Stimulated activated CD8-positive, alpha-beta memory T cell treated with anti-CD3 and anti-CD28 coated beads, Interleukin-4, amount 100 ng/mL, for 24 hours (primary cell): ENCODE data around the gene YIF1A.
A peak's percentile ranks its signal among the peaks of the same experiment; 100 is the strongest.
"Not testable (repeated sequence)": the region's sequence is repeated elsewhere in the genome, so short reads cannot be mapped to it uniquely, and the experiment has no call there.

Source experiments
- DNase-seq: peaks from one replicate; pipeline ENCODE4 v3.0.0-alpha.2; 2020; ENCODE audit warnings: low read depth

Gene YIF1A

DNA sequence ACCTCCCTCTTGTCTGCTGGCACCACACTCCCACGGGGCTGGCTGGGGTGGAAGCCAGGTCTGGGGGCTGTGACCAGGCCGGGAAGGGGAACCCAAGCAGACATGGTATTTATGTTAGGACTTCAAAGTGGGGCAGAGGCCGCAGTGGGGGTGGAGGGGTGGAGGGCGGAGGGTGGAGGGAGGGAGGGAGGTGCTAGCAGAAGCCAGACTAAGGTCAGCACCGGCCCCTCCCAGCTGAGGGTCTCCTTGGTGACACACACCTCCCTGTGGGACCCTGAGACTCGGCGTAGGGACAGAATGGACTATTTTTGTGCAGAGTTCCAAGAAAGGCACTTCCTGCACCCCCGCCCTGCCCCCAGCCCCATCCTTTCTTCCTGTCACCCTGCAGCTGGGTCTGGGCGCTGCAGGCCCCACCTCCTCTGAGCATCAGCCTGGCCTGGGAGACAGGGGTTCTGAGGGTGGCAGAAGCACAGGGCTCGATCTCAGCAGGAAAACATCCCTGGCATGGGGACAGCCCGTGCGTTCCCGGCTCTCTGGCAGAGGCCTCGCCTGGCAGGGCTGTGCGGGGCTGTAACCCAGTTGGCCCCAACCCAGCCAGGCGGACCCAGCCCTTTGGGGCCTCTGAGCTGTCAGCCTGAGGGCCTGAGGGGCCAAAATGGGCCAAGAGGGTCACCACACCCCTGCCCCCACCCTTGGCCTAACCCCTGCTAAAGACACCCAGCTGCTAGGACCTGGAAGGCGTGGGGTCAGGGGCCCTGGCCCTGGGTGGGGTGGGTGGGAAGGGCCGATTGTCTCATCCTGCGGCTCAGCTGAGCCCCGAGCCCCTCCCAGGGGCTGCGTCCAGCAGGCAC is 37.5 kb upstream of the YIF1A start:
- no peak for DNase-seq

DNA sequence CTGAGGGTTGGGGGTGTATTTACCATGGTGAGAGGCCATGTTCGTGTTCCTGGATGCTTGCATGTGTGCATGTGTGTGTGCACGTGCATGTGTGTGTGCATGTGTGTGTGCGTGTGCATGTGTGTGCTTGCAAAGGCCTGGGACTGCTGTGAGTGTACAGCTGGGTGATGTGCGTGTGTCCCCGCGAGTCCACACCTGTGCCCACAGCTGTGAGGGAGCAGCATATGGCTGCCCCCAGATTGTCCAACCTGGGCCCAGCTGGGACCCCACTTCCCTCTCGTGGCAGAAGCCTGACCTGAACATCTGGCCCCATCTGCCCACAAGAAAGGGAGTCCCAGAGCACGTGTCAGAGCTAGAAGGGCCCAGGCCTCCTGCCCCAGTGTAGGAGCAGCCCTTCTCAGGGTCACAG is 36.3 kb upstream of the YIF1A start:
- DNase-seq = no peak

GRCh38 chr11:66324664-66325063 is 35.7 kb upstream of the YIF1A start:
- no peak for DNase-seq

GRCh38 chr11:66323684-66324083 is 34.7 kb upstream of the YIF1A start:
- no peak for DNase-seq

GRCh38 chr11:66322732-66323427 is 33.9 kb upstream of the YIF1A start:
- no peak for DNase-seq

DNA sequence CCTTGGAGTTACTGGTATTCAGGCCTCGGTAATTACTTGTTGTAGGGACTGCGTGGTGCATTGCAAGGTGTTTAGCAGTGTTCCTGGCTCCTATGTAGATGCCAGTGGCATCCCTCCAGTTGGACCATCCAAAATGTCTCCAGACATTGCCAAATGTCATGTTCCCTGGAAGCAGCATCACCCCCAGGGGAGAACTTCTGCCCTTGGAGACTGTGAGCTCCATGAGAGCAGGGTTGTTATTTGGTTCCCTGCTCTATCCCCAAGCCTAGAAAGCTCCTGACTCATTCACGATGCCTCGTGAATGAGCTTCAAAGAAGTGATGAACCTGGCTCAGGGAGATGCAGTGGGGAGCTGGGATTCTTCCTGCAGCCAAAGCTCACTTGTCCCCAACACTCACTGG is 32.7 kb upstream of the YIF1A start:
- DNase-seq = no peak

- not testable (repeated sequence) for DNase-seq
Measured at GRCh38 chr11:66320748-66321147, 31.8 kb upstream of the YIF1A start.

GRCh38 chr11:66320289-66320688 is 31.3 kb upstream of the YIF1A start:
- not testable (repeated sequence) for DNase-seq

DNA sequence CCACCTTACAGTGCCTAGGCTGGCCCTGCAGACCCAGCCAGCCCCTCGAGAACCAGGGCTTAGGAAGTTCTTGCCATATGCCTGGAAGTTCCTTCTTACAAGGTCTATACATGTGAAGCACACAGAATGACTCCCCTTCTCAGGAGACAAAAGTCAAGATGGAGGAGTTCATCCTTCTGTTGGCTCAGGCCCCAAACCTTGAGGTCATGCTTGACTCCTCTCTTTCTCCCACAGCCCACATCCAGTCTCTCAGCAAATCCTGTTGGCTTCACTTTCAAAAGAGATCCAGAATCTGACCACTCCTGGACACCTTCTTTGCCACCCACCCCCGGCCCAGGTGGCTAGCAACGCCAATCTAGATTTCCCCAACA is 29.6 kb upstream of the YIF1A start:
- DNase-seq = no peak

DNA sequence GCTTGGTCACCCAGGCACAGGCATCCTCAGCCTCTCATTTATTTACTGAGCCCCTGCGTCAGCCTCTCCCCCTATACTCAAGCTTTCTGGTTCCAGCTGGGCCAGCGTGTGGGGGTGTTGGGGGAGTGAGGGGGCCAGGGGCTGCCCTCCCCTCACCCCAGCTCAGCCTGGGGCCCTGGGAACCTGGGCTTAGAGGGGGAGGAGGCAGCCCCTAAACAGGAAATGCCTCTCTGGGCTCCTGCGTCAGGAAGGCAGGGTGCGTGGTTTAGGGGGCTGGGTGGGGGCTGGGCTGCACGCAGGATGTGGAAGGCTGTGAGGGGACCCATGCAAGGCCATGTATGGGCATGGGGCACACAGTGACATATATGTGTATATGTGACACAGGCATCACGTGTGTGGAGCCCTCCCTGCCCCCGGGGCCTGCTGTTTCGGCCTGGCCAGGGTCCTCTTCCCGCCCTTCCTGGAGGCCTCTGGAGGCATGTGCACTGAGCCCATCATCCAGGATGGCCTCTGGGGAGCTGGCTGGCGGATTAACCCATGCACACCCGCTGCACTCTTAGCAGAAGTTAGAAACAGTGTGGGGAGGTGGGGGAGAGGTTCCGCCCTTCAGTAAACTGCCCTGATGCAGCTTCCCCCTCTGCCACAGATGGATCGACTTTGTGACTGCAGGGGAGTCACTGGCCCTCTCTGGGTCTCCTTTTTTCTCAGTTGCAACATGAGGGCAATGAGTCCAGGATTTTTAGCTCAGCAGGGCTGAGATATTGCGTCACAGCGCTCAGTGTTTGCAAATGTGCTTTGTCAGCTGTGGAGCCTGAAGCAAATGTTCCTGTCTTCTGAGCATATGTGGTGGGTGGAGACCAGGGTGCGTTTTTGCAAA is 29.0 kb upstream of the YIF1A start:
- peak; percentile 42 for DNase-seq

- no peak for DNase-seq
Measured at GRCh38 chr11:66317322-66317722, 28.4 kb upstream of the YIF1A start.

- no peak for DNase-seq
Measured at GRCh38 chr11:66316849-66317251, 27.9 kb upstream of the YIF1A start, which contains the start of gene CD248. Gene CD248, minus strand, starts transcription at chr11:66317044. Its CDS starts 17 bp downstream, at chr11:66317027.

DNA sequence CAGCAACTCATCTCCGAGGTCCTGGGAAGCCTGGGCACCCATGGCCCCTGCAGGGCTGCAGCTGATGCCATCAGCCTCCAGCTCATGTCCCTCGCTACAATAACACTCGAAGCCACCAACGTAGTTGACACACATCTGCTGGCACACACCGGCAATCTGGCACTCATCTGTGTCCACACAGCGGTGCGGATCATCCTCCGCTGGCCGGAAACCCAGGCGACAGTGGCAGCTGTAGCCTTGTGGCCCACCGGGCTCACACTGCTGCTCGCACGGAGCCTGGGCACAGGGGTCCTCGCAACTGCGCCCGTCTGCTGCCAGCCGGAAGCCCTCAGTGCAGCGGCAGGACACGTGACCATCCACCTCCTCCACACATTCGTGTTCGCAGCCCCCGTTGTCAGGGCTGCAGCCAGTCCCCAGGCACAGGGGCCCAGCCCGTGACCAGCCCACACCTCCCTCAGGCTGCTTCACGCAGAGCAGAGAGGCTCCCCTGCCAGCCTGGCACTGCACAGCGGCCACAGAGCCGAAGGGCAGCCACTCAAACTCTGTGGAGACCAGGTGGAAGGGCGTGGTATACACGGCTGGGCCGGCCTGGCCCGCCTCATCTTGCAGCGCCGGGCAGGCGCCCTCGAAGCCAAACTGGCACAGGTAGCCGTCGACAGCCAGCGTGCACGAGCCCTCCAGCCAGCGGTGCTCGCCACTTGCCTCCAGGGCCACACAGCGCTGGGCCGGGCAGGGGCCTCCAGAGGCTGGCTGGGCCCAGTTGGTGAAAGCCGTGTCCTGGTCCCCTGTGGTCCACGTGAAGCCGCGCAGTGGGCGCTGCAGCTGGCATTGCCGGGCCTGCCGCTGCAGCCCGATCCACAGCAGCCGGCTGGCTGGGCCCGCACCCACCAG is 27.2 kb upstream of the YIF1A start:
- DNase-seq = no peak

- DNase-seq = no peak
Measured at GRCh38 chr11:66315498-66315885, 26.5 kb upstream of the YIF1A start.

DNA sequence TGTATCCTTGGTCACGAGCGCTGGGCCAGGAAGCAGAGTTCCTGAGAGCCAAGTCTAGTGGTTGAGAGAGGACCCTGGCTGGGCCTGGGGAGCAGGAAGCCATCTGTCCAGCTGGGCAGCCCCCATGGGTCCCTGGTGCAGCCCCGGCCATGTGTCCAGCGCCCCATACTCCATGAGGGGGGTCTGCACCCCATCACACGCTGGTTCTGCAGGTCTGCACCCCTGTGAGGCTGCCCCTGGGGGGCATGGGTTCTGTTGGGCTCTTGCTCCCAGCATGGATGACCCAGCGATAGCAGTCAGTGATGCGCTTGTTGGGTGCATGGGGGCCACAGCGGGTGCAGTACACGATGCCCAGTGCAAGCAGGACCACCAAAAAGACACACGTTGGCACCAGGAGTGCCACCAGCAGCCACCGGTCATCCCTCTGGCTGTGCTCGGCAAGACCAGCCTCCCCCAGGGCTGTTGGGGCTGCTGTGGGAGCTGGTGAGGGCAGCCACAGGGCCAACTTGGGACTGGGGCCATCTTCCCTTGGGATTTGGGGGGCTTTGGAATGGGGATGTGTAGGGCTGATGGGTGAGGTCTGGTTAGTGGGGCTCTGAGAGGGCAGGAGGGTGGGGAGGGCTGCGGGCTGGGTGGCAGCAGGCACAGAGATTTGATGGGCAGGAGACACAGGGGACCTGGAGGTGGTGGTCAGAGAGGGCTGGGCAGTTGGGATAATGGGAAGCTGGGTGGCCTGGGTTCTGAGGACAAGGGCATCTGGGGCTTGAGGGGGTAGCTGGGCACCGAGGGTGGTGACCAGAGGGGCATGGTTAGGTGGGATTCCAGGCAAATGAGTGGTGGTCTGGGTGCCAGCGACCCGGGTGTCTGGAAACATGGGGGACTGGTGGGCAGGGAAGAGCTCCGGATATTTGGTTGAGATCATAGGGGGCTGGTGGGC is 25.9 kb upstream of the YIF1A start:
- no peak for DNase-seq

DNA sequence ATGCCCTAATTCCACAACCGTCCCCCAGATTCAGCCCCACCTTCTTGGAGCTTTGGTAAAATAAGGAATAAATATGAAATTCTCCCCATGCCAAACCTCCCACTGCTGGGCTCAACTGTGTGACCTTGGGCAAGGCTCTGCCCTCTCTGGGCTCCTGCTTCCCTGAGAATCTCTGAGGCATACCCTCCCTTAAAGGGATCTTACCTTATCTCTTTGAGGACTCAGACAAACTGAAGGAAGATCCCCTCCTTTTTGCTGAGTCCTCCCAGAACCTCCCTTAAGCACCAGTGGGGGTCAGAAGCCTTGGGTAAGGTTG is 25.2 kb upstream of the YIF1A start:
- no peak for DNase-seq

DNA sequence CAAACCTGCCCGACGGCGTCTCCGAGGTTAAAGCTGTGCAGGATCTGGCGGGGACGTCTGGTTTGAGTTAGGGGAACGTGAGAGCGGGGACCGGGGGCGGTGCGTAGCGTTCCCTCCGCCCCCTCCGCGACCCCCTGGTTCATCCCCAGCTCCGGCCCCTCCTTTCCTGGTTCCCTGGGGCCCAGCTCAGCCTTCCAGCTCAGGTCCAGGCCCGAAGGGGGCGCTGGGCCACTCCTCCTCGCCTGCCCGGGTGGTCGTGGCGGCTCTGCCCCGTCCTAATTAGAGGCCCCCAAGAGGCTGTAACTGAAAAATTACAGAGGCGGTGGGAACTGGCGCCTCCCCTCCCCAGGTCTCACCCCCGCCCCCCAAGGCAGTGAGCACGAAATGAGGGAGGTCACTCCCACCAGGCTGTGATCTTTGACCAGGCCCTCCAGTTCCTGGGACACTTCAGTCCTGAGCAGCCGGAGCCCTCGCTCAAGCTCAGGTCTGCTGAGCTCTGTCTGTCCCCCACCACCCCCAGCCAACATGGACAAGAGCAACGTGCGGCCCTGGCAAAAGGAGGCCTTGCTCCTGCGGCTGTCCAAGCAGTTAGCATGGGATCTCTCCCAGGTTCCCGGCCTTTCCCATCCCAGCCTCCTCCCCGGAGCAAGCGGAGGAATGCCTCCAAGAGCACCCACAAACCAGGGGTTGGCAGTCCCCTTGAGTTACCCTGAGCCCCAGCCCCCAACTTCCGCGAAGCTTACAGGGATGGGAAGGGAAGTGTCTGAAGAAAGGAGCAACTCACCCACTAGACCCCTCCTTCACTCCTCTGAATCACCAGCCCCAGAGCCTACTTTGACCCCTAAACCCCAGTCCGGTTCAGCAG is 24.6 kb upstream of the YIF1A start:
- no peak for DNase-seq

DNA sequence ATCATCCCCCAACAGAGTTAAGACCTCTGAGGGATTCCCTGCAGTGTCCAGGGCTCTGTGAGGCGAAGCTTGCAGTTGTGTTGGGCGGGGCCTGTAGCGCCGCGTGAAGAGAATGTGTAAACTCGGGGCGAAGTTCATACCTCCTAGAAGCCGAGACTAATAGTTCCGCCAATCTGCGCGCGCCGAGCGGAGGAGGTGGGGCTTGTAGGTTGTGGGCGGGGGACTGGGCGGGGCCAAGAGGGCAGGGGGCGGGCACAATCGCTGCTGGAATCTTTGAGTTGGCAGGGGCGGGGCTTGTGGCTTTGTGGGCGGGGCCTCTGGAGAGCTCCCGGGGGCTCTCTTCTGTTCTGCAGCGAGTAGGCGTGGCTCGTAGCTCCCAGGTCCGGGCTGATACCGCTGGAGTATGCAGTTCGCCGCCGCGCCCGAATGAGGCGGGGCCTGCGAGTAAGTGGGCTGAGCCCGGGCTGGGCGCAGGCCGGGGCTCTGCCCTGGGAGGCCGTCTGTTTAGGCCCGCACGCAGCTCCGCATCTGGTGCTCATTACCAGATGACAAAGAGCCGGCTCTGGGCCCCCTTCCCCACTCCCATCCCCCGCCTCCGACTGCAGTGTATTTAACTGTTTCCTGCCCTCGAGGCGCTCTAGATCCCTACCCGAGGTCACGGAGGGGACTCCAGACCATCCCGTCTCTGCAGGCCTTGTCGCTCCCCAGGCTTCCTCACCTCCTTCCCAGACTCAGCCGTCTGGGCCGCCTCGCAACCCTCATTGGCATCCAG is 23.8 kb upstream of the YIF1A start:
- DNase-seq = peak; percentile 96
